CD4-positive, alpha-beta T cell treated with Interleukin-17A for 4 hours (primary cell): ENCODE results near the gene WNT8B.

ENCODE experiments used
- DNase-seq: peaks from one replicate; pipeline ENCODE4 v3.0.0-alpha.2; 2020; ENCODE audit warnings: mixed read lengths

WNT8B gene

DNA sequence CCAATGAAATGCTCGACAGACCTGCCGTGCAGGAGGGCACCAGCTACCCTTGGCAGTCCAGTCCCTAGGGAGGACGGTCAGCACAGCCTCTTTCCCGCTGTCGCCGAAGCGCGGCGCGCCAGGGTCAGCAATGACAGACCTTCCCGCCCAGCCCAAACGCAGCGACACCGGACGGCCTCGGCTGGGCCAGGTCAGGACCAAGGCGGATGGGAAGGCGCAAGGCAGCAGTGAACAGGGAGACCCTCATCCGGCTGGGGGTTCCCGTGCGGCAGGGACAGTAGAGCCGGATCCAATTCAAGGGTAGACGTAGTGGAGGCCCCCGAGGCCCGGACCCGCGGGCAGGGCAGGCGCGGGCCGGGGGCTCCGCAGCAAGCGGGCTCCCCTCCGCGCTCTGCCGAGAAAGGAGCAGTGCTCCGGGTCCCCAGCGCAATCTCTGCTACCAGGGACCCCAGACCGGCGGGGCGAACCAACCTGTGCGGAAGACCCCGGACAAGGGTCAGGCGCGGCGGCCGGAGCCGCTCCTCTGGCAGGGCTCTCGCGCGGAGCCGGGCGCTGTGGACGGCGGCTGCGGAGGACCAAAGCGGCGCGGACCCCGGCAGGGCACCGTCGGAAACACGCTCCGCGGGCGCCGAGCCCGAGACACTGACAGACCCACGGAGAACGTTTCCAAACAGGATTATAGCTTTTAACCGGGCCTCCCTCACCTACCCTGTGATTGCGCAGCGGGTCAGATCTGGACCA lies 56.7 kb downstream of the WNT8B start, which contains the start of gene SEC31B:
SEC31B (minus strand) TSS at position 551 of the 741 bp plus-strand sequence. CDS start 2,909 bp downstream, outside the sequence.
- no peak for DNase-seq

GRCh38 chr10:100520811-100521210 lies 58.0 kb downstream of the WNT8B start:
- DNase-seq = no peak

DNA sequence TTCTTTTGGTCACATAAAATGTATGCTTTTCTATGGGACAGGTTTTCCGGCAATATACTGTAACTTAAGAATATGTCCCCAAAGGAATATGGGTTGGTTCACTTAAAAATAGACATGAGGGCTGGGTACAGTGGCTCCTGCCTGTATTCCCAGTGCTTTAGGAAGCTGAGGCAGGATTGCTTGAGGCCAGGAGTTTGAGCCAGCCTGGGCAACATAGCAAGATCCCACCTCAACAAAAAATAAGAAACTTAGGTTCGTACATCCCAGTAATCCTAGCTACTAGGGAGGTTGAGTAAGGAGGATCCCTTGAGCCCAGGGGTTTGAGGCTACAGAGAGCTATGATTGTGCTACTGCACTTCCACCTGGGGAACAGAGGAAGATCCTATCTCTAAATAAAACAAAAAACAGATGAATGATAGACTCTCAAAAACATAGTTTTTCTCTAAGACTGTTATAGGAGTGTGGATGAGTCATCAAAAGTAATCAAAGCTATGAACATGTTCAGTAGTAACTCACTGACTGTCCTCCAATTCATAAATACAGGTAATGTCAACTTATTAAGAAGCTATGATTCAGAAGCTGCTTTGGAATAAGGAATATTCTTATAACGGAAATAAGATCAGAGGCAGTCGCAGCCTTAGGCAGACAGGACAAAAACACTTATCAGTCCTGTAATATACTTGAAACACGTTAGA lies 59.4 kb downstream of the WNT8B start:
- DNase-seq = no peak

DNA sequence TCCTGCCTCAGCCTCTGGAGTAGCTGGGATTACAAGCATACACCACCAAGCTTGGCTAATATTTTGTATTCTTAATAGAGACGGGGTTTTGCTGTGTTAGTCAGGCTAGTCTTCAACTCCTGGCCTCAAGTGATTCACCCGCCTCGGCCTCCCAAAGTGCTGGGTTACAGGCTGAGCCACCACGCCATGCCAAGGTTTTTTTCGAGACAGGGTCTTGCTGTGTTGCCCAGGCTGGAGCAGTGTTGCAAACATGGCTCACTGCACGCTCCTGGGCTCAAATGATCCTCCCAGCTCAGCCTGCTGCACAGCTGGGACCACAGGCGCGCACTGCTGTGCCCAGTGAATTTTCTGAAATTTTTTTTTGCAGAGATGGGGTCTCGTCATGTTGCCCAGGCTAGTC lies 60.1 kb downstream of the WNT8B start:
- no peak for DNase-seq

- no peak for DNase-seq
These were observed 61.4 kb downstream of the WNT8B start for GRCh38 chr10:100524206-100524605.

DNA sequence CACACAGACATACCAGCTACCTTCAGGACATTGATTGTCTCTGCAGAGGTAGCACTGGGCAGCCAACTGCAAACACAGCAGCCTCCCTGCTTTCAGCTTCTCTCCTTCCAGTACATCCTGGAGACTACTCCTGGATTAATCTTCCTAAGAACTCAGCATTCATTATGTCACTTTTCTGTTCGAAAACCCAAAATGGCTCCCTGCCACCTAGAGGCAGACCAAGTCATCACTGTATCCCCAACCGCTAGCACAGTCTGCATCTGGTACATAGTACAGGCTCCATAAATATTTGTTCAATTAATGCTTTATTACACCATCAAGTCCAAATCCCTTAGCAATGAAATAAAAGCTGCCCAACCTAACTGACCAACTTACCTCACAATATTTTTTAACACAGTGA lies 61.8 kb downstream of the WNT8B start:
- no peak for DNase-seq

DNA sequence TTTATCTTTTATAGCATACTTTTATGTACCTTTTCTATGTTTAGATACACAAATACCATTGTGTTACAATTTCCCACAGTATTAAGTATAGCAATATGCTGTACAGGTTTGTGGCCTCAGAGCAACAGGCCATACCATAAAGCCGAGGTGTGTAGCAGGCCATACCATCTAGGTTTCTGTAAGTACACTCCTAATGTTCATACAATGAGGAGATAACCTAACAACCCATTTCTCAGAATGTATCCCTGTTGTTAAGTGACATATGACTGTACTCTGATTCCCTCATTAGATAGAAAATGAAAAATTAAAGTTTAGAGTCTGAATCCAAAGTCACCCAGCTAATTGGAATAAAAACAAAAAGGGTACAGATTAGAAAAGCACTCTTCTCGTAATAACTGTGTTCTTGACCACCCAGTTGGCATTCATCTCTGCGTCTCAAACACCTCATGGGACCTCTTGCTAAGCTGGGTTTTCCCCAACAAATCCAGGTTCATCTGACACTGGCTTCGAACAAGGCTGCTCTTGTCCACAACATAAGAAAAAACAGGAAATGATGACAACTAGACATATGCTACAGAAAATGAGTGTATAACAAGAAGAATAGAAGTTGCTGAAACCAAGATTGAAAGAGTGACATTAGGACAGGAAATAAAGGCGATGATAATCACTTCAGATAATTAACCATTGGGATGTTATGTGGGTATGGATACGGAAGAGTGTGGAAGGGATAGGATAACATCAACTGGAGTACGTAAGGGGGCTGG lies 65.5 kb downstream of the WNT8B start:
- DNase-seq = peak; percentile 13

- DNase-seq = no peak
These were observed 66.2 kb downstream of the WNT8B start for GRCh38 chr10:100528921-100529474.

GRCh38 chr10:100529475-100530298 lies 66.9 kb downstream of the WNT8B start, which contains the start of gene NDUFB8:
NDUFB8 (minus strand) TSS chr10:100529871; CDS start chr10:100529851, 20 bp downstream.
- peak; percentile 90 for DNase-seq

DNA sequence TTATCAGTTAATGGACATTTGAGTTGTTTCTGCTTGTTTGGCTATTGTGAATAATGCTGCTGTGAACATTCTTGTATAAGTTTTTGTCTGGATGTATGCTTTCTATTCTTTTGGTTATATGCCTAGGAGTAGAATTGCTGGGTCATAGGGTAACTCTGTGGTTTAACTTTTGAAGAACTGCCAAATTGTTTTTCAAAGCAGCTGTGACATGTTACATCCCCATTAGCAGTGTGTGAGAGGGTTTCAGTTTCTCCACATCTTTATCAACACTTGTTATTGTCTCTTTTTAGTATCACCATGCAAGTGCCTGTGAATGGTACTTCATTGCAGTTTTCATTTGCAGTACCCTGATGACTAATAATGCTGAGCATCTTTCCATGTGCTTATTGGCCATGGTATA lies 69.0 kb downstream of the WNT8B start:
- no peak for DNase-seq
